Liver (tissue), 9 donors: Measurements from ENCODE around the gene SHROOM2. TPM values are rescaled to one million over a fixed set of nuclear protein-coding genes. Genes with fewer than 3 reads are reported as not detected.

Source experiments
- DNase-seq: peaks from one replicate; pipeline ENCODE4 v3.0.0-alpha.2; 2017; ENCODE audit warnings: low spot score
- H3K27ac ChIP-seq, 2 donors: one replicate each; pipeline ENCODE4 v1.7.0; 2013; ENCODE audit warnings: inconsistent platforms in 2 of 2, low read length in 2 of 2, control low read depth in 1 of 2, low read depth in 1 of 2, mild to moderate bottlenecking in 1 of 2
- H3K27me3 ChIP-seq, 4 donors: one replicate each; pipeline versions ENCODE4 v1.6.1 to v1.7.0; 2013; ENCODE audit warnings: low read length in 3 of 4, inconsistent platforms in 1 of 4, mild to moderate bottlenecking in 1 of 4, moderate library complexity in 1 of 4; ENCODE audit not compliant: control insufficient read depth in 4 of 4, insufficient read depth in 4 of 4
- H3K36me3 ChIP-seq, 4 donors: one replicate each; pipeline versions ENCODE4 v1.6.1 to v1.7.0; 2013; ENCODE audit warnings: low read length in 3 of 4, mild to moderate bottlenecking in 3 of 4, low read depth in 1 of 4, moderate library complexity in 1 of 4; ENCODE audit not compliant: control insufficient read depth in 4 of 4, insufficient read depth in 3 of 4
- H3K4me1 ChIP-seq, 4 donors: one replicate each; pipeline versions ENCODE4 v1.6.1 to v1.7.0; 2013; ENCODE audit warnings: low read length in 3 of 4, mild to moderate bottlenecking in 3 of 4, moderate library complexity in 1 of 4; ENCODE audit not compliant: control insufficient read depth in 4 of 4, insufficient read depth in 4 of 4
- H3K4me3 ChIP-seq, 3 donors: one replicate each; pipeline versions ENCODE4 v1.6.1 to v1.7.0; 2013; ENCODE audit warnings: low read length in 3 of 3, control low read depth in 1 of 3, low read depth in 1 of 3, mild to moderate bottlenecking in 1 of 3
- H3K9ac ChIP-seq, 2 donors: one replicate each; pipeline ENCODE4 v1.7.0; 2013; ENCODE audit warnings: low read length in 2 of 2, mild to moderate bottlenecking in 2 of 2, moderate library complexity in 2 of 2, control low read depth in 1 of 2, low read depth in 1 of 2
- H3K9me3 ChIP-seq, 4 donors: one replicate each; pipeline versions ENCODE4 v1.6.1 to v1.7.0; 2013; ENCODE audit warnings: low read length in 3 of 4; ENCODE audit not compliant: control insufficient read depth in 4 of 4
- ATF3 ChIP-seq: IDR thresholded peaks from 2 replicates; pipeline ENCODE4 v1.6.1; 2016; ENCODE audit warnings: antibody characterized with exemption
- CTCF ChIP-seq: fragments of 150-350 bp; IDR thresholded peaks from 2 replicates; pipeline ENCODE4 v1.5.1; 2017; ENCODE audit warnings: improper control_type of control experiment, low read depth, low read length; ENCODE audit not compliant: missing input control
- EGR1 ChIP-seq, 2 donors: IDR thresholded peaks; 2 replicates each; pipeline ENCODE4 v1.6.1; 2016 to 2018; ENCODE audit warnings: antibody characterized with exemption in 2 of 2, low read depth in 2 of 2
- FOXA2 ChIP-seq: IDR thresholded peaks from 2 replicates; pipeline ENCODE4 v1.6.1; 2016; ENCODE audit warnings: antibody characterized with exemption
- GABPA ChIP-seq, 2 donors: IDR thresholded peaks in 1 of 2; conservative IDR thresholded peaks in 1 of 2; 2 replicates each; pipeline ENCODE4 v1.6.1; 2016; ENCODE audit warnings: antibody characterized with exemption in 2 of 2, mild to moderate bottlenecking in 1 of 2, moderate library complexity in 1 of 2
- HNF4A ChIP-seq, 2 donors: conservative IDR thresholded peaks; 2 replicates each; pipeline ENCODE4 v1.6.1; 2016; ENCODE audit warnings: antibody characterized with exemption in 2 of 2, mild to moderate bottlenecking in 2 of 2
- JUND ChIP-seq, 2 donors: IDR thresholded peaks; 2 replicates each; pipeline ENCODE4 v1.6.1; 2016; ENCODE audit warnings: antibody characterized with exemption in 2 of 2
- MAX ChIP-seq: IDR thresholded peaks from 2 replicates; pipeline ENCODE4 v1.6.1; 2016; ENCODE audit warnings: antibody characterized with exemption
- NR2F2 ChIP-seq: IDR thresholded peaks from 2 replicates; pipeline ENCODE4 v1.6.1; 2016; ENCODE audit warnings: antibody characterized with exemption
- RAD21 ChIP-seq, 2 donors: IDR thresholded peaks; 2 replicates each; pipeline ENCODE4 v1.6.1; 2016; ENCODE audit warnings: antibody characterized with exemption in 2 of 2, mild to moderate bottlenecking in 2 of 2
- REST ChIP-seq: IDR thresholded peaks from 2 replicates; pipeline ENCODE4 v1.6.1; 2016; ENCODE audit warnings: antibody characterized with exemption, mild to moderate bottlenecking
- RXRA ChIP-seq, 2 donors: IDR thresholded peaks; 2 replicates each; pipeline ENCODE4 v1.6.1; 2017 to 2018; ENCODE audit warnings: antibody characterized with exemption in 2 of 2, mild to moderate bottlenecking in 1 of 2
- SP1 ChIP-seq: IDR thresholded peaks from 2 replicates; pipeline ENCODE4 v1.6.1; 2018; ENCODE audit warnings: antibody characterized with exemption, mild to moderate bottlenecking
- TAF1 ChIP-seq: conservative IDR thresholded peaks from 2 replicates; pipeline ENCODE4 v1.6.1; 2016; ENCODE audit warnings: antibody characterized with exemption, mild to moderate bottlenecking
- ZBTB33 ChIP-seq: IDR thresholded peaks from 2 replicates; pipeline ENCODE4 v1.6.1; 2016; ENCODE audit warnings: antibody characterized with exemption
- WGBS: extraction: QIAGEN DNeasy Blood & Tissue Kit; methylation state at CpG from one replicate; pipeline ENCODE4 v1.1.7; 2013; 5-methylcytosine and 5-hydroxymethylcytosine counted together
- polyA plus RNA-seq, 2 donors: library from polyadenylated mRNA; stranded (reverse) in 1 of 2; unstranded in 1 of 2; fragments of 200-250 nt in 1 of 2; fragments of >200 nt in 1 of 2; fragmentation: Nextera tagmentation in 1 of 2; extraction: Ambion mirVana in 1 of 2; gene quantifications; one replicate each; pipeline versions ENCODE4 v1.2.1 to v1.2.3, GENCODE V29; 2013 to 2015
- total RNA-seq, 2 donors: library from RNA; depleted of rRNA; stranded (reverse); fragments of >200 nt; gene quantifications; one replicate each; pipeline ENCODE4 v1.2.3, GENCODE V29; 2014
- donor health status: healthy.
- donor health status: healthy.
- donor health status: healthy.
- donor health status: healthy.
- donor health status: healthy.

The SHROOM2 gene
- total and polyA plus RNA-seq, 4 donors: 1.1 to 5.4 (median 3.6) TPM

- Histone ChIP-seq H3K36me3 (no peaks in the 10 kb centered on the region), H3K27me3 (no peaks in the 10 kb centered on the region), H3K9ac (no peak overlapping the region), H3K27ac (no peak overlapping the region), H3K4me3 (no peak overlapping the region), H3K4me1 (peaks cover 6 to 11% (median 7%) of the 10 kb centered on the region in 4 donors), H3K9me3 (no peaks in the 10 kb centered on the region)
- TF ChIP-seq MAX: no peak
- TF ChIP-seq REST: no peak
- no peak for TF ChIP-seq FOXA2
- TF ChIP-seq EGR1 (IDR thresholded peaks at IDR 0.05; ENCODE audit: low read depth in 2 of 2): no peak
- TF ChIP-seq NR2F2: no peak
- TF ChIP-seq CTCF: no peak
- no peak for TF ChIP-seq ATF3
- no peak for TF ChIP-seq SP1
- TF ChIP-seq HNF4A (conservative IDR thresholded peaks at IDR 0.05): no peak
- no peak for TF ChIP-seq JUND (IDR thresholded peaks at IDR 0.05)
- no peak for TF ChIP-seq RXRA (IDR thresholded peaks at IDR 0.05)
- no peak for TF ChIP-seq GABPA (IDR thresholded peaks at IDR 0.05 in 1 of 2, conservative IDR thresholded peaks at IDR 0.05 in 1 of 2)
- 48% methylated on average over 12 of the region's 12 CpGs for WGBS
- DNase-seq: no peak
Observed at GRCh38 chrX:9824554-9824953, 38.3 kb downstream of the SHROOM2 start.

- H3K4me1 ChIP-seq: peaks cover 5 to 11% (median 7%) of the 10 kb centered on the region in 4 donors
- no peak overlapping the region for H3K9ac ChIP-seq
- WGBS: 48% methylated on average over 6 of the region's 6 CpGs
- no peak overlapping the region for H3K27ac ChIP-seq
- no peaks in the 10 kb centered on the region for H3K27me3 ChIP-seq
- H3K4me3 ChIP-seq: no peak overlapping the region
- no peaks in the 10 kb centered on the region for H3K9me3 ChIP-seq
- no peak for DNase-seq
- no peak for TF ChIP-seq MAX
- no peak for TF ChIP-seq ZBTB33
- no peak for TF ChIP-seq GABPA (IDR thresholded peaks at IDR 0.05 in 1 of 2, conservative IDR thresholded peaks at IDR 0.05 in 1 of 2)
- TF ChIP-seq RAD21 (IDR thresholded peaks at IDR 0.05): no peak
- TF ChIP-seq TAF1: no peak
- no peaks in the 10 kb centered on the region for H3K36me3 ChIP-seq
Observed at GRCh38 chrX:9825129-9825790, 39.0 kb downstream of the SHROOM2 start.
